Muscle layer of colon (tissue), 2 donors: ENCODE results near the gene TMEM134.

Source experiments
- H3K27ac ChIP-seq: one replicate; pipeline ENCODE4 v1.7.0; 2013; ENCODE audit warnings: low read depth, mild to moderate bottlenecking, low read length, moderate library complexity
- H3K27me3 ChIP-seq, 2 donors: one replicate each; pipeline ENCODE4 v1.7.0; 2013; ENCODE audit warnings: low read length in 2 of 2, mild to moderate bottlenecking in 2 of 2; ENCODE audit not compliant: insufficient read depth in 2 of 2, control insufficient read depth in 1 of 2
- H3K36me3 ChIP-seq: one replicate; pipeline ENCODE4 v1.7.0; 2013; ENCODE audit warnings: mild to moderate bottlenecking, low read length; ENCODE audit not compliant: insufficient read depth
- H3K4me1 ChIP-seq: one replicate; pipeline ENCODE4 v1.7.0; 2013; ENCODE audit warnings: mild to moderate bottlenecking, low read length; ENCODE audit not compliant: insufficient read depth
- H3K4me3 ChIP-seq, 2 donors: one replicate each; pipeline ENCODE4 v1.7.0; 2013; ENCODE audit warnings: low read length in 2 of 2, low read depth in 1 of 2, mild to moderate bottlenecking in 1 of 2, moderate library complexity in 1 of 2
- H3K9ac ChIP-seq: one replicate; pipeline ENCODE4 v1.7.0; 2013; ENCODE audit warnings: low read length
- H3K9me3 ChIP-seq: one replicate; pipeline ENCODE4 v1.7.0; 2013; ENCODE audit warnings: mild to moderate bottlenecking, low read length
- donor health status: abdominal sarcoma.
- donor health status: Adenocarcinoma of cecum.

TMEM134 gene

GRCh38 chr11:67411785-67412152, 57.3 kb downstream of the TMEM134 start:
- H3K27me3 ChIP-seq: peaks cover 21 to 71% of the 10 kb centered on the region in 2 donors
- no peaks in the 10 kb centered on the region for H3K36me3 ChIP-seq
- H3K4me1 ChIP-seq: peaks cover 5% of the 10 kb centered on the region
- H3K9ac ChIP-seq: no peak overlapping the region
- no peak overlapping the region for H3K27ac ChIP-seq
- H3K9me3 ChIP-seq: no peaks in the 10 kb centered on the region
- no peak overlapping the region for H3K4me3 ChIP-seq
